Stimulated activated CD4-positive, alpha-beta T cell treated with anti-CD3 and anti-CD28 coated beads, Interleukin-4, amount 100 ng/mL, for 1 hour (primary cell): Measurements from ENCODE around the gene UNC45A.
"Not testable (repeated sequence)": the region's sequence is repeated elsewhere in the genome, so short reads cannot be mapped to it uniquely, and the experiment has no call there.

Experiments used
- DNase-seq: peaks from one replicate; pipeline ENCODE4 v3.0.0-alpha.2; 2020

The UNC45A gene, protein sequence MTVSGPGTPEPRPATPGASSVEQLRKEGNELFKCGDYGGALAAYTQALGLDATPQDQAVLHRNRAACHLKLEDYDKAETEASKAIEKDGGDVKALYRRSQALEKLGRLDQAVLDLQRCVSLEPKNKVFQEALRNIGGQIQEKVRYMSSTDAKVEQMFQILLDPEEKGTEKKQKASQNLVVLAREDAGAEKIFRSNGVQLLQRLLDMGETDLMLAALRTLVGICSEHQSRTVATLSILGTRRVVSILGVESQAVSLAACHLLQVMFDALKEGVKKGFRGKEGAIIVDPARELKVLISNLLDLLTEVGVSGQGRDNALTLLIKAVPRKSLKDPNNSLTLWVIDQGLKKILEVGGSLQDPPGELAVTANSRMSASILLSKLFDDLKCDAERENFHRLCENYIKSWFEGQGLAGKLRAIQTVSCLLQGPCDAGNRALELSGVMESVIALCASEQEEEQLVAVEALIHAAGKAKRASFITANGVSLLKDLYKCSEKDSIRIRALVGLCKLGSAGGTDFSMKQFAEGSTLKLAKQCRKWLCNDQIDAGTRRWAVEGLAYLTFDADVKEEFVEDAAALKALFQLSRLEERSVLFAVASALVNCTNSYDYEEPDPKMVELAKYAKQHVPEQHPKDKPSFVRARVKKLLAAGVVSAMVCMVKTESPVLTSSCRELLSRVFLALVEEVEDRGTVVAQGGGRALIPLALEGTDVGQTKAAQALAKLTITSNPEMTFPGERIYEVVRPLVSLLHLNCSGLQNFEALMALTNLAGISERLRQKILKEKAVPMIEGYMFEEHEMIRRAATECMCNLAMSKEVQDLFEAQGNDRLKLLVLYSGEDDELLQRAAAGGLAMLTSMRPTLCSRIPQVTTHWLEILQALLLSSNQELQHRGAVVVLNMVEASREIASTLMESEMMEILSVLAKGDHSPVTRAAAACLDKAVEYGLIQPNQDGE

DNA sequence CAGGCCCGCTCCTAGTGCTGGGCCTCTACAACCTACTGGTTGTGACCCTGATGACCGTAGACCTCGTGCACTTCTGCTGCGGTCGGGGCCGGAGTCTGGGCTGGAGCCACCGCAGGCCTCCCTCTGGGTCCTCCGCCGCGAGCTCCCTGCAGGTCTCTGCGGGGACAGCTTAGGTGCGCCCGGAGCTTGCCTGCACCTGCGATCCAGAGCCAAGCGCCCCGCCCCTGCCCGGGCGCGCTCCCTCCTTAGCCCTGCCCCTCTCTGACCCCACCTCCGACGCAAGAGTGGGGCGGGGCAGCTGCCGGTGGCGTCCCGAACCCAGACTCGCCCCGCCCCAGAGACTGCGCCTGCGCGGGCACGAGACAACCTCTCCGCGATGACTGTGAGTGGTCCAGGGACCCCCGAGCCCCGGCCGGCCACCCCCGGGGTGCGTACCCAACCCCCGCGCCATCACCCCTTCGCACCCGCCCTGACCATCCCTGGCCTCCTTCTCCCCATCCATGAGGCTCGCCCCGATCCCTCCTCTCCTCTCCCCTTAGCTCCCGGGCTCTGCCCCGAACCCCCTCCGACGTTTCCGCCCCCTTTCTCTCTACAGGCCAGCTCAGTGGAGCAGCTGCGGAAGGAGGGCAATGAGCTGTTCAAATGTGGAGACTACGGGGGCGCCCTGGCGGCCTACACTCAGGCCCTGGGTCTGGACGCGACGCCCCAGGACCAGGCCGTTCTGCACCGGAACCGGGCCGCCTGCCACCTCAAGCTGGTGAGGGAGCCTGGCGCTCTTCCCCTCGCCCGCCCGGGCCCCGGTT is at the start of gene UNC45A:
UNC45A (plus strand) TSS at position 337 of the 803 bp plus-strand sequence; CDS start at position 377, 40 bp downstream.
- DNase-seq, result peak; percentile 99

DNA sequence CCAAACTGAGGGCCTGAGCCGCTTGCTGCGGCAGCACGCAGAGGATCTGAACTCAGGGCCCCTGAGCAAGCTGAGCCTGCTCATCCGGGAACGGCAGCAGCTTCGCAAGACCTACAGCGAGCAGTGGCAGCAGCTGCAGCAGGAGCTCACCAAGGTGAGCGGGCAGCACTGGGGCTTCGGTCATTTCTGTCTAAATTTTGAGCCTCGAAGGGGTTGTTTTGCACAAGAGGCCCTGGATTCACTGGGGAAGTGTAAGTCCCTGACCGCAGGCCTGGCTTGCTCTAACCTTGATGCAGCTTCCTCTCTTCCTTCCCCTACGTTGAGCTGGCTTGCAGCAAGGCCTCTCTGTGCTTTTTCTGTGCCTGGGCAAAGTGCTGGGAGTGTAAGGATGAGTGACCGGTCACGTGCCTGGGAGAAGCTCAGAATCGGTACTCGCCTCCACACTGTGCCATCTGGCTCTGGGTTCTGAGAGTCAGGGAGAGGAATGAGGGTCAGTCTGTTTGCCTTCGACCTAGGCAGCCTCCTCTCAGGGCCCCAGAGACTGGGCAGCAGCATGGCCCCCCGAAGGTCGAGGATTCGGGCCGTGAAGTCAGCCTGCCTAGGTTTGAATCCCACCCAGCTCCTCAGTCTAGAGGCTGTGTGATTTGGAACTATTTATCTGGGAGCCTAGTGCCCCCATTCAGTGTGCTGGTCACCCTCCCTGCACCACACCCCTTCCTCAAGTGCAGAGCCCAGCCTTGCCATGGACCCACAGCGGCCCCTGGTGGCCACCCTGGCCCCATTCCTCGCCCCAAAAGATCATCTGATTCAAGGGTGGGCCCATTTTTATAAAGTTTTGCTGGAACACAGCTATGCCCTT is 49.4 kb upstream of the UNC45A start:
- peak; percentile 84 for DNase-seq

DNA sequence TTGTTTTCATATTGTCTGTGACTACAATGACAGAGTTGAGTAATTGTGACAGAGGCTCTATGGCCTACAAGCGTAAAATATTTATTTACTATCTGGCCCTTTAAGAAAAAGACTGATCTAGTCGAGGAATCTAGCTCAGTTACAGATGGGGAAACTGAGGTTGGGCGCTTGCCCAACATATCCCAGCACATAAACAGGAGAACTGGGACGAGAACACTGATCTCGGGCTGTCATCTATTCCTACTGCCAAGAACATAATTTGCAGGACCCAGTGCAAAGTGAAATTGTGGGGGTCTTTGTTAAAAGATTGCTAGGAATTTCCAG is 48.8 kb upstream of the UNC45A start:
- DNase-seq, result no peak

DNA sequence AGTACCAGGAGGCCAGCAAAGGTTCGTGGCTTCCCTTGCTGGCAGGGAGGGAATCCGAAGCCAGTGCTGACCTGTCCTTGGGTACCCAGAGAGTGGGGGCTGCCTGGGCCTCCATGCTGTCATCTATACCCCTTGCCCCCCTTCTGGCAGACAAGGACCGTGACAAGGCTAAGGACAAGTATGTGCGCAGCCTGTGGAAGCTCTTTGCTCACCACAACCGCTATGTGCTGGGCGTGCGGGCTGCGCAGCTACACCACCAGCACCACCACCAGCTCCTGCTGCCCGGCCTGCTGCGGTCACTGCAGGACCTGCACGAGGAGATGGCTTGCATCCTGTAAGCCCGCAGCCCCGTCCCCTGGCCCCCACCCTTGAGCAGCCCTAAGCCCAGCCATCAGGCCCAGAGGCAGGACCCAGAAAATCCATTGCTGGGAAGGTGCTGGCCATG is 48.0 kb upstream of the UNC45A start:
- no peak for DNase-seq

DNA sequence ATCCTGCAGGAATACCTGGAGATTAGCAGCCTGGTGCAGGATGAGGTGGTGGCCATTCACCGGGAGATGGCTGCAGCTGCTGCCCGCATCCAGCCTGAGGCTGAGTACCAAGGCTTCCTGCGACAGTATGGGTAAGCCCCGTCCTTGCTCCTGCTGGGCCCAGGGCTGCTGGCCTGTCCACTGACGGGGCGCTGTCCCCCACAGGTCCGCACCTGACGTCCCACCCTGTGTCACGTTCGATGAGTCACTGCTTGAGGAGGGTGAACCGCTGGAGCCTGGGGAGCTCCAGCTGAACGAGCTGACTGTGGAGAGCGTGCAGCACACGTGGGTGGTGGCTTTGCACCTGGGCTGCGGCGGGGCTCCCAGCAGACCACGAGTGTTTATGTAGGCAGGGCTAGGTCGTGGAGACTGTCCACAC is 45.8 kb upstream of the UNC45A start:
- DNase-seq, result no peak

DNA sequence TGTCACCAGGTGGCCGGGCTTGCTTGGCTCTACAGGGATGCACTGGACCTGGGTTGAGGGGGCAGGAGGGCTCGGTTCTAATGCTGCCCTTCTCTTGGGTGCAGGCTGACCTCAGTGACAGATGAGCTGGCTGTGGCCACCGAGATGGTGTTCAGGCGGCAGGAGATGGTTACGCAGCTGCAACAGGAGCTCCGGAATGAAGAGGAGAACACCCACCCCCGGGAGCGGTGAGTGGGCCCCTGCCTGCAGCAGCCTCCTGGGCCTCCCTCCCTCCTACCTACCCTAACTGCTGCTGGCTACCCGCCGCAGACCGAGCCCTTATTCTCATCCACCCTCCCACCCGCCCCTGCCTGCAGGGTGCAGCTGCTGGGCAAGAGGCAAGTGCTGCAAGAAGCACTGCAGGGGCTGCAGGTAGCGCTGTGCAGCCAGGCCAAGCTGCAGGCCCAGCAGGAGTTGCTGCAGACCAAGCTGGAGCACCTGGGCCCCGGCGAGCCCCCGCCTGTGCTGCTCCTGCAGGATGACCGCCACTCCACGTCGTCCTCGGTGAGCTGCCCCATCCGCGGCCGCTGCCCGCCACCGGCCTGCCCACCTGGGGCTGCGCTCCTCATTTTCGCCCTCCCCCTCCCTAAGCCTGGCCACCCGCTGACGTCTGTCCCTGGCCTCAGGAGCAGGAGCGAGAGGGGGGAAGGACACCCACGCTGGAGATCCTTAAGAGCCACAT is 45.2 kb upstream of the UNC45A start:
- DNase-seq, result no peak

DNA sequence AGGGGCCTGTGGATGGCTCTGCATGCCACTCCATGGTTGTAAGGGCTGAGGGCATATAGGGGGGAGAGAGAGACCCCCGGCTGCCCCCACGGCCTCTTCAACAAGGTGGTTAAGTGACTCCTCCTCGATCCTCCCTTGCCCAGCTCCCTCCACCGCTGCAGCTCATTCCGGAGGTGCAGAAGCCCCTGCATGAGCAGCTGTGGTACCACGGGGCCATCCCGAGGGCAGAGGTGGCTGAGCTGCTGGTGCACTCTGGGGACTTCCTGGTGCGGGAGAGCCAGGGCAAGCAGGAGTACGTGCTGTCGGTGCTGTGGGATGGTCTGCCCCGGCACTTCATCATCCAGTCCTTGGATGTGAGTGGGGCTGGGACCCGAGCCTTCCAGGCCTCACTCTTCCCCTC is 44.2 kb upstream of the UNC45A start:
- no peak for DNase-seq

DNA sequence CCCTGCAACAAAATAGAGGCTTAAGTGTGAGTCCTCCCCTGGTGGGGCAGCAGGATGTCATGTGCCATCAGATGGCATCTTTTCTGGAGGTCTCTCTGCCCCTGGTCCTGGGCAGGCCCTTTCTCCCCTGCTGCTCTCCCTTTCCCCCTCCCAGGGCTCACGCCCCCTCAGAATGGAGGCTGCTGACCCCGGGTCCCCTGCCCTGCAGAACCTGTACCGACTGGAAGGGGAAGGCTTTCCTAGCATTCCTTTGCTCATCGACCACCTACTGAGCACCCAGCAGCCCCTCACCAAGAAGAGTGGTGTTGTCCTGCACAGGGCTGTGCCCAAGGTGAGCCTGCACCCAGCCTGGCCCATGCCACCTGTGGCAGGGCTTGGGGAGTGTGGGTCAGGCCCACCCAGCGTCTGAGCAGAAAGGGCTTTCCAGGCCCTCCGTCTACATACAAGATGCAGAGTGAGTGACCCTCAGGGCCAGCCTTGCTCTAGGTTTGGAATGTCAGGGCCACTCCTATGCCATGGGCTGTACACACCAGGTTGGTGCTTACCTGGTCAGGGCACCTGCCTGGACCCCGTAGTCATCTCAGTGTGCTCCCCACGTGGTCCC is 43.6 kb upstream of the UNC45A start:
- DNase-seq, result no peak

DNA sequence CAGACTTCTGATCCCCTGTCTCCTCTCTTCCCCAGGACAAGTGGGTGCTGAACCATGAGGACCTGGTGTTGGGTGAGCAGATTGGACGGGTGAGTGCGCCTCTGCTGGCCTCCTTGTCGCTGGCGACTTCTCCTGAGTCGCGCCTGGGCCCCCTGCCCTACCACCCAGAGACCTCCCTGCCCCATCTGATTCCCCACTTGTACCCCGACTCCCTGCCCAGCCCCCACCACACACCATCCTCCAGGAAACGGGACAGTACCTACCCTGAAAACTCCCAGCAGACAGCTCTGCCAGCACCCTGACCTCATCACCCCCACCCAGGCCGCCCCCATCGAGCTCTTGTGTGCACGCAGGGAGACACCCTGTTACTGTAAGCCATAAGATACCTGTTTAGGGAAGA is 43.1 kb upstream of the UNC45A start:
- no peak for DNase-seq

DNA sequence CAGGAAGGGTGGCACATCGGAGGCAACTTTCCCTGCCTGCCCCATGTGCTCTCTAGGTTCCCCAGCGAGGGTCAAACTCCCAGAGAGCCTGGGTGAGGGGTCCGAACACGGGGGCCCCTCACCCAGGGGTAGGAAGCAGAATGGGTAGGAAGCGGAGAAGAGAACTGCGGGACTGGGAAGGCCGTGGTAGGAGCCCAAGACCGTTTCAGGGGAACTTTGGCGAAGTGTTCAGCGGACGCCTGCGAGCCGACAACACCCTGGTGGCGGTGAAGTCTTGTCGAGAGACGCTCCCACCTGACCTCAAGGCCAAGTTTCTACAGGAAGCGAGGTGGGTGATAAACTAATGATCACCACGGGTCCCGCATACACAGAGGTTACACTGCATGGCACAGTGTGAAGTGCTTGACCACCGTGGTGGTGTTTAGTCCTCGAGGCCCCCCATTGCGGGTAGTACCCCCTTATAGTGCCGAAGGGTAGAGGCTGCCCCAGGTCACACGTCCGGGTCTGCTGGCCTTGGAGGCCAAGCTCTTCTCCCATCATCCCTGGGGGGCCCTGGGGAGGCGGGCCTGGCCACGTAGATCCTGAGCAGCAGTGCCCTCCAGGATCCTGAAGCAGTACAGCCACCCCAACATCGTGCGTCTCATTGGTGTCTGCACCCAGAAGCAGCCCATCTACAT is 42.4 kb upstream of the UNC45A start:
- no peak for DNase-seq

DNA sequence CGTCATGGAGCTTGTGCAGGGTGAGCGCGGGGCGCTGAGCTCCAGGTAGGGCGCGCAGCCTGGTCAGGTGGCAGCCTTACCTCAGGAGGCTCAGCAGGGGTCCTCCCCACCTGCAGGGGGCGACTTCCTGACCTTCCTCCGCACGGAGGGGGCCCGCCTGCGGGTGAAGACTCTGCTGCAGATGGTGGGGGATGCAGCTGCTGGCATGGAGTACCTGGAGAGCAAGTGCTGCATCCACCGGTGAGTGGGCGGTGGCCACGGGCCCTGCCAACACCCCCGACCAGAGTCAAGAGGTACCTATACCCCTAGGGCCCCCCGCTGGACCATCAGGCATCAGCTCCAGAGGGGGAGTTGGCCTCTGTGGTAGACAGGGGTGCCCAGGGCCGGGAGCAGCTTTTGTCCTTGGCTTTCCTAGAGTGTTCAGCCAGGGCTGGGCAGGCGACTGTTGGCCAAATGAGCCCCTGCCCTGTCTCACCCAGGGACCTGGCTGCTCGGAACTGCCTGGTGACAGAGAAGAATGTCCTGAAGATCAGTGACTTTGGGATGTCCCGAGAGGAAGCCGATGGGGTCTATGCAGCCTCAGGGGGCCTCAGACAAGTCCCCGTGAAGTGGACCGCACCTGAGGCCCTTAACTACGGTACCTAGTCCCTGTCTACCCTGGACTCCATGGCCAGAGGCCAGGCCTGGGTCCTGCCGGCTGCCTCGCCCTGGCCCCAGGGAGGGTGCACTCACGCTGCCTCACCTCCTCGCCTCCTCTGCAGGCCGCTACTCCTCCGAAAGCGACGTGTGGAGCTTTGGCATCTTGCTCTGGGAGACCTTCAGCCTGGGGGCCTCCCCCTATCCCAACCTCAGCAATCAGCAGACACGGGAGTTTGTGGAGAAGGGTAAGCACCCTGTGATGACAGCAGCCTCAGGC is 41.7 kb upstream of the UNC45A start:
- DNase-seq, result no peak

DNA sequence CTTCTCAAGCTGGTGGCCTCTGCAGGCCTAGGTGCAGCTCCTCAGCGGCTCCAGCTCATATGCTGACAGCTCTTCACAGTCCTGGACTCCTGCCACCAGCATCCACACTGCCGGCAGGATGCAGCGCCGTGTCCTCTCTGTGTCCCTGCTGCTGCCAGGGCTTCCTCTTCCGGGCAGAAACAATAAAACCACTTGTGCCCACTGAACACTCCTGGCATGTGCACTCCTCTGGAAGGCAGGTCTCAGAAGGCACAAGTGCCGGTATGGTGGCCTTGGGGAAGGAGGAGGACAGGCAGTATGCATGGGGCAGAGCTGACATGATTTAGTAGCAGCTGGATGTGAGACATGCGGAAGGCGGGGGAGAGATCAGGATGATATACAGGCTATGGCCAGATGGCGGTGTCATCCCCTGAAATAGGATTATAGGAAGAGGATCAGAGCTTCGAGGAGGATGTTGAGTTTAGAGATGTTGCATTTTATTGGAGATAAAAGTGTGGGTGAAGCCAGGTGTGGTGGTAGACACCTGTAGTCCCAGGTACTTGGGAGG is 39.4 kb upstream of the UNC45A start:
- DNase-seq, result no peak

DNA sequence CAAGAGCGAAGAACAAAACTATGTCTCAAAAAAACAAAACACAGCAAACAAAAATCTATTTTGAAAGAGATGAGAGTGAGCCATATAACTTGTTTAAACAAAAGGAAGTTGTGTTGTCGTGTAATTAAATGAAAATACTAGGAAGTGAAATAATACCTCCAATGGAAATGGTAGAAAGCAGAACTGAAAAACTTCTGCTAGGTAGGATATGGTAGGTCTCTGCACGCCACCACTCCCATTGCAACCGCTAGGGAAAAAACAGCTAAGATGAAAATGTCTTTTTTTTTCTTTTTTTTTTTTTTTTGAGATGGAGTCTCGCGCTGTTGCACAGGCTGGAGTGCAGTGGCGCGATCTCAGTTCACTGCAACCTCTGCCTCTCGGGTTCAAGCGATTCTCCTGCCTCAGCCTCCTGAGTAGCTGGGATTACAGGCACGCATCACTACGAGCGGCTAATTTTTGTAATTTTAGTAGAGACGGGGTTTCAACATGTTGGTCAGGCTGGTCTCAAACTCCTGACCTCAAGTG is 37.9 kb upstream of the UNC45A start:
- not testable (repeated sequence) for DNase-seq

DNA sequence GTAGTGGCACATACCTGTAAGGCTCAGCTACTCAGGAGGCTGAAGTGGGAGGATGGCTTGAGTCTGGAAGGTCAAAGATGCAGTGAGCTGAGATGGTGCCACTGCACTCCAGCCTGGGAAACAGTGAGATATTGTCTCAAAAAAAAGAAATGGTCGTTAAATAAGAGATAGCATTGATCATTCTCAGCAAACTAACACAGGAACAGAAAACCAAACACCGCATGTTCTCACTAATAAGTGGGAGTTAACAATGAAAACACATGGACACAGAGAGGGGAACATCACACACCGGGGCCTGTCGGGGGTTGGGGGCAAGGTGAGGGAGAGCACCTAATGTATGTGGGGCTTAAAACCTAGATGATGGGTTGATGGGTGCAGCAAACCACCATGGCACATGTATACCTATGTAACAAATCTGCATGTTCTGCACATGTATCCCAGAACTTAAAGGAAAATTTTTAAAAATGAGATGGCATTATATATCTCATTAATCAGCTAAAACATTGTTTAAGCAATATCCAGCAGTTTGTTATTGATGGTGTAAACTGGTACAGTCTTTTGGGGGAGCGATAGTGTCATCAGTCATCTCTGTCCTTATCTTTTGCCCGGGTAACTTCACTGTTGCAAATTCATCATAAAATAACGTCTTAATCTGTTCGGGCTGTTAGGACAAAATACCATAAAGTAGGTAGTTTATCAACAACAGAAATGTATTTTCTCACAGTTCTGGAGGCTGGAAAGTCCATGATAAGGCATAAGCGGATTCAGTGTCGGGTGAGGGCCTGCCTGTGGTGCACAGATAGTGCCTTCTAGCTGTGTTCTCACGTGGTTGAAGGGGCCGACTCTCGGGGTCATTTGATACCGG is 33.7 kb upstream of the UNC45A start:
- DNase-seq, result no peak

DNA sequence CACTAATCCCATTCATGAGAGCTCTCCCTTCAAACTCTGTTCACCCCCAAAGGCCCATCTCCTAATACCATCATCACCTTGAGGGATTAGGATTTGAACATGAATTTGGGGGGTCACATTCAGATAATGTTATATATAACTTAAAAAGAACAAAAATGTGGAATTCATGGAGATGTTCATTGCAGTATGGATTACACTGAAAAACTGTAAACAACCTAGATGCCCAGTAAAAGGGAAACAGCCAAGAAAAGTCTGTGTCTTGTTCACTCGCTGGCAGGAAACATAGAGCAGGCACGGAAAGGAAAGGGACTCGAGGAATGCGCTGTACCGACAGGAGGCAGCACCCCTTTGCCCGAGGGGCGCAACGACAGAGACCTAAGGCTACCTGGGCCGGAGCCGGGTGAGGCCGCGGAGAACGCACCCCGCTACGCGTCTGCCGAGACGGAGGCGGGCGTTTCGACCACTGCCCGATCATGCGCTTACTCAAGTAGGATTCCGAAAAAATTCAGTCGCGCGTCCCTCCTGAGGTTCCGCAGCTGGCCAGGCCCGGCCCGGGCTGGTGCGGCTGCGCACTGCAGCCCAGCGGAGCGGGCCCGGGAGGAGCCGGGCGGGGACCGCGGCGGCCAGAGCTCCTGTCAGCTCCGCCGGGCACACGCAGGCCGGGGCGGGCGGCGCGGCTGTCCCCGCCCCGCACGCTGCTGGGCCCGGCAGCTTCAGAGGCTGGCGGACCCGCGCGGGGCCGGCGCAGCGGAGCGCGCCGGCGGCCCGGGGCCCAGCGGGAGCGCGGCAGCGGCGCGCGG is 32.8 kb upstream of the UNC45A start:
- peak; percentile 69 for DNase-seq

DNA sequence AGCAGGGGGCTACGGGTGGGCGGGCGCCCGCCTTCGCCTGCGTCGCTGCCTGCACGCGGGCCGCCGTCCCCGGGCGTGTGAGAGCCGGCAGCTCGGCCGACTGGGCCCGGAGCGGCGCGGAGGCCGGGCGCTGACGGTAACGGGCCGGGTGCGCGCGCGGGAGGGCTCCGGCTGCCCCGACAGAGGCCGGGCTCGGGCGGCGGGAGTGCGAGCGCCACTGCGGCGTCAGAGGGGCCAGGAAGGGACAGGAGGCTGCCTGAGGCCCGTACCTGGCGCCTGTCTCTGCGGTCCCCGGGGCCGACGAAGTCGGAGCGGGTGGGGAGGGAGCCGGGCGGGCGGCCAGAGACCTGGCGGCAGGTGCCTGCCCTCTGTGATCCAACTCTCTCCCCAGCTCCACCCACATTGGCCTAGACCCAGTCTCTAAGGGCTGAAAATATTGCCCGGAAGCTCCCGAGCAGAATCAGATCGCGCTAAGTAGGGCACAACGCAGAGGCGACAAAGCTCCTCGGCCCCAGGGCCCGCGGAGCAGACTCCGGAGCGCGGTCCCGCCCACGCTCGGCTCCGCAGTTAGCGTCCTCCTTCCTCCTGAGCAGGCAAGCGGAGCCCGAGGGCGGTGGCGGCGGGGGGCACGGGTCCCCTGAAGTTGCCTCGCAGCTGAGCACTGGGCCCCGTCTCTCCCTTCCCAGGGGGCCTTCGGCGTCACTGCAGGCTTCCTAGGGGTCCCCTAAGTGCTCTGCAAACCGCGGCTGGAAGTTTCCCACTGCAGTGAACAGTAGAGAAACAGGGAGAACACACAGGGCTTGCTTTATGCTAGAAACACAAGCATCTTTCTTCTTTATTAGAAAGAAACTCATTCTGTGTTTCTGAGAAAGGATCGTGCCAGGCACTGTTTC is 32.0 kb upstream of the UNC45A start, which contains the start of gene MAN2A2:
MAN2A2 (plus strand) TSS at position 463 of the 893 bp plus-strand sequence. CDS start 906 bp downstream, outside the sequence.
- DNase-seq, result peak; percentile 82
